SH-SY5Y (cell line): ENCODE results near the gene RELT.

Experiments used
- GATA2 ChIP-seq: IDR thresholded peaks from 2 replicates; pipeline ENCODE4 v1.6.1; 2011; ENCODE audit warnings: mild to moderate bottlenecking, low read depth, low read length
- GATA3 ChIP-seq: IDR thresholded peaks from 2 replicates; pipeline ENCODE4 v1.6.1; 2011; ENCODE audit warnings: low read depth, mild to moderate bottlenecking, low read length, moderate library complexity

- TF ChIP-seq GATA3 (no peak), GATA2 (no peak)
Observed at GRCh38 chr11:73345481-73346160, 30.6 kb upstream of the RELT start.
